Measurements from ENCODE around the gene SLC43A1.
"Not testable (repeated sequence)": the region's sequence is repeated elsewhere in the genome, so short reads cannot be mapped to it uniquely, and the experiment has no call there.

Gene SLC43A1

DNA sequence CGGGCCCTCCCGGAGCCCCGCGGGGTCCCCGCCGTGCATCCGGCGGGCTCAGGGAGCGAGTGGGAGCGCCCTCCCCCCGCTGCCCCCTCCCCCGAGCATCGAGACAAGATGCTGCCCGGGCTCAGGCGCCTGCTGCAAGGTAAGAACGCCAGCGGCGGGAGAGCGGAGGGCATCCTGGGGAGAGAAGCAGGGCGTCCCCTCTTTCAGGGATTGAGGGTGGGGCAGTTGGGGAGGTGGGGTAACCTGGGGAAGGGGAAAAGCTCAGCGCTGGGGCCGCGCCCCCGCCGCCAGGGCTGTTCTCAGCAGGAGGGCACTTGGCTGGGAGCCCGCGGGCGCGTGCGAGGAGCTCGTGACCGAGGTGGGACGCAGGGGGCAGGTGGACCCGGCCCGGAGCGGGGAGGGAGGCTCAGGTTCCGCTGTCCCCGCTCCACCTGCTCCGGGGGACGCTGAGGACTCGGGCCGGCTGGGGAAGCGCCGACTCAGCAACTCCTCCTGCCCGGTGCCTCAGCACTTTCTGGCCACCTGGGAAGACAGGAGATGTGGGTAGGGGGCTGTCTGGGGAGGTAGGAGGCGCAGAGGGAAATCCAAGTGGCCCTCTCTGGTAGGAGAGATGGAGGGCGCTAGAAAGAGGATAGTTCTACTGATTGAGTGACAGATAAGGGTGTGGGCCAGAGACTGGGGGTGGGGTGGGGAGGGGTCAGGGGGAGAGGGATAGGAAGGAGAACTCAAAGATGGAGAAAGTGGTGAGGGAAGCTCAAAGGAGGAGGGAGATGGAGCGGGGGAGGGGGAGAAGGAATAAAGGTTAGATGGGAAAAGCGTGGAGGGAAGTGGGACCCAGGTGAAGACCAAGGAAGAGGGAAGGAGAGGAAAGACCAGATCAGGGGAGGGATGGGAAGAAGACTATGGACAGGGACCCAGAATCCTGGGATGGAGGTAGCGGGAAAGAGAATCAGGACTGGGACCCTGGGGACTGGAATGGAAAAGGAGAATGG lies 54.4 kb downstream of the SLC43A1 start:
- DNase-seq (ENCODE audit: low read depth in 2 of 2): no peak

DNA sequence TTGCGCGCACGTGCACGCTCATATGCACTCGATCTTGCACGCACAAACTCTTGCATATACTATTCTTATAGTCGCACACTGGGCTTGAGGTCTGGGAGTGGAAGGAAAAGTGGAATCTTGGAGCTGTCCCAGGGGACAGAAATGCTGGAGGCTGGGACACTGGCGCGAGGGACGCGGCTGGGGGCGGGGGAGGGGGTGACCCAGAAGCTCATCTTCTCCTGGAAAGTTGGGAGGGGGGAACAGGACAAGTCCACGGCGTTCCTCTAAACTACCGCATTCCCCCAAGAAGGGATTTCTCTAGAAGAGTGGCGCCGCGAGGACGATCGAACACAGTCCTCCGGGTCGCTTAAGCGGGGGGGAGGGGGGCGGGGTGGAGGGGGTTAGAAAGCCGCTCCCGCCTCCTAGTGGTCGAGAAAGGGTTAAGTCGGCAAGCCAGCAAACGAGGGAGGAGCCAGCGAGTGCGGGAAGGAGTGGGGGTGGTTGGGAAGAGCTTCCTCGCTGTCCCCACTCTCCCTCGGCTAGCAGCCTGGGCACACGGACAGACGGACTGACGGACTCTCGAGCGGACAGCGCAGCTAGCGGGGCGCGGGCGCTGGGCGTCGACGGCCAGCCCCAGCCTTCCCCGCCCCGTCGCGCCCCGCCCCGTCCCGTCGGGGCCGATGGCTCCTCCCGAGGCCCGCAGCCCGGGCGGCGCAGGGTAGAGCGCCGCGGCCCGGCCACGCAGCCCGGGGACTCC lies 55.3 kb downstream of the SLC43A1 start, which contains the start of gene RTN4RL2:
Gene RTN4RL2 (plus strand): TSS at position 507 of the 736 bp plus-strand sequence. CDS start 338 bp downstream, outside the sequence.
- no peak for DNase-seq (ENCODE audit: low read depth in 2 of 2)

DNA sequence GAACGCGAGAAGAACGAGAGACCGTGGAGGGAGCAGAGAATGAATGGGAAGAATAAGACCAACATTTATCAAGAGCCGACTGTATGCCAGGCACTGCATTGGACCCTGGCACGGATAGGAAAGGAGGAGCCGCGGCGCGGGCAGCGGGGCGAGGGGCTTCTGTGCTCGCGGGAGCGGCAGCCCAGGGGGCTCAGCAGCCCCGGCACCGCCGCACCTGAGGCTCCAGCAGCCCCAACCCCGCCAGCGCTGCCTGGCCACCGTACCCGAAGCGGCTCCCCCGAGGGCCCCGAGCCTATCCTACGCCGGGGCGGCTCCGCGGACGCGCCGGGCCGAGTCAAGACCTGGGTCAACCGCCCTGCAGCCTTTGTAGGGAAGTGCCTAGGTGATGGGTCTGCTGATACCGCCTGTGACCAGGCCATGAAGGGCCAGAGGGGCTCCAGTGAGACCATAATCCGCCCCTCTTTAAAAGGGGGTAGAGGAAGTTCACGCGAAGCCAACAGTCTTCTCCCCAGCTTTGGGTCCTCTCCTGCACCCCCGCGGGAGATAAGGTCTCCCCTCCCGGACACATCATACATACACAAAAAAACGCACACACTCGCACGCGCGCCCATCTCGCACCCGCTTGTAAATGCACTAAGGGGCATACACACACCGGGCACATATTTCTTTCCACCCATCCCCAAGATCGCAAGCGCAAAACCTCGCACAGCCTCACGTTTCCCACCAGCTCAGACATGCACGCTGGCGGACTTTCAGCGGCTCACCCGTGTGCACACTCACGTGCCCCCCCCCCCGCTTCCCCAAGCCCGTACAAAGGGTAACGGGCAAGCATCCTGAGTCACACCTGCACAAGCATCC lies 56.1 kb downstream of the SLC43A1 start:
- DNase-seq (ENCODE audit: low read depth in 2 of 2): no peak

DNA sequence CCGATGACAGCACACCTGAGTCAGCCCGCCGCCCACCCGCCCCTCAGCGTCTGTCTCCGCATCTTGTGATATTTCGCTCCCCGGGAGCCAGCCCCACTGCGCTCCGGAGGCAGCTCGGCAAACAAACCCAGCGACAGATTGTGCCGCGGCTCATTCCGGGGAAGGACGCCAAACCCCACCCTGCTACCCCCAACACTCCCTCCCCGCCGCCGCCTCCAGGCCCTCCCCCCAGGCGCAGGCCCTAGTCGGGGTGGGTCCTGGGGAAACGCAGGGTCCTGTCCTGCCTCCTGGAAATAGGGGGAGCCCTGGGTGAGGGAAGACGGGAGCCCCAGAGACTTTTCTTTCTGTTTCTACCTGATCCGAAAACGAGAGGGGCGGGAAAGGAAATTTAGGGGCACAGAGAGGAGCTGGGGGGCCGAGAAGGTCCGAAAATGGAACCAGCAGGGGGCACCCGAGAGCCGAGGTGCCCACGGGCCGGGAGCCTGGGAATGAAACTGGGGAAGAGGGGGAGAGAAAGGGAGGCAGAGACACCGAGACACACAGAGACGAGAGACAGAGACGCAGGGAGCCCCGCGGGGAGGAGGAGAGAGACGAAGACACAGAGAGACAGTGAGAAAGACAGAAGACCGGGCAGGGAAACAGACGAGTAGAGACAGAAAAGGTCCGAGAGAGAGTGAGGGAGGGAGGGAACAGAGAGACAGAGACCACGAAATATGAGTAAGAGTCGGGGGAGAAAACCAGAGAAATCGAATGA lies 56.9 kb downstream of the SLC43A1 start:
- no peak for DNase-seq (ENCODE audit: low read depth in 2 of 2)

DNA sequence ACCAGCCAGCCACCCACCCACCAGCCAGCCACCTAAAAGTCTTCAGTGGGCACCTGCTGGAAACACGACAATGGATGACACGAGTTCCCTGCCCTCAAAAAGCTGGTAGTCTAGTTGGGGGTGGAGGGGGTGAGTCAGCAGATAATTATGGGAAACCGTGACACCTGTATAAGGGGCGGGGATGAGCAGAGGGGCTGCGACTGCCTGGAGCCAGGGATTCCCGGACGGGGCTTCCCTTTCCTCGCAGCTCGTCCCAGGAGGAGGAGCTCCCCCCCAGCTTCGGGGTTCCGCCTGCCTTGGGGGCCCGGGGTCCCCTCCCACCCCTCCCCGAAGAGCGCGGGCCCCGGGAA lies 57.5 kb downstream of the SLC43A1 start:
- DNase-seq (ENCODE audit: low read depth in 2 of 2): no peak

DNA sequence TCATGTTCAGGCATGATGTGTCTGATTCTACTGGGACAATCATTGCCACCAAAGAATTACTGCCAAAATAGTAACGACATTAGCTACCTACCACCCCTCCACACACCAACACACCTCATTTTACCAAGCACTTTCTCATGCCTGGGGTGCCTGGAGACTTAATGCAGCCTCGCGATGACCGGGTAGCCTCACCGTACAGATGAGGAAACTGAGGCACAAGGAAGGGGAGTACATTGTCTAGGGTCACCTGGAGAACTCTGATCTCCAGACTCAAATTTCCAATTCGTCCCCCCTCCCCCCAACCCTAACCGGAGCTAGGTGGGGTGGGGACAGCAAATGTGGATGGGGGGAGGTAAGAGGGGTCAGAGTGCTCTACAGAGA lies 57.9 kb downstream of the SLC43A1 start:
- DNase-seq (ENCODE audit: low read depth in 2 of 2): no peak

DNA sequence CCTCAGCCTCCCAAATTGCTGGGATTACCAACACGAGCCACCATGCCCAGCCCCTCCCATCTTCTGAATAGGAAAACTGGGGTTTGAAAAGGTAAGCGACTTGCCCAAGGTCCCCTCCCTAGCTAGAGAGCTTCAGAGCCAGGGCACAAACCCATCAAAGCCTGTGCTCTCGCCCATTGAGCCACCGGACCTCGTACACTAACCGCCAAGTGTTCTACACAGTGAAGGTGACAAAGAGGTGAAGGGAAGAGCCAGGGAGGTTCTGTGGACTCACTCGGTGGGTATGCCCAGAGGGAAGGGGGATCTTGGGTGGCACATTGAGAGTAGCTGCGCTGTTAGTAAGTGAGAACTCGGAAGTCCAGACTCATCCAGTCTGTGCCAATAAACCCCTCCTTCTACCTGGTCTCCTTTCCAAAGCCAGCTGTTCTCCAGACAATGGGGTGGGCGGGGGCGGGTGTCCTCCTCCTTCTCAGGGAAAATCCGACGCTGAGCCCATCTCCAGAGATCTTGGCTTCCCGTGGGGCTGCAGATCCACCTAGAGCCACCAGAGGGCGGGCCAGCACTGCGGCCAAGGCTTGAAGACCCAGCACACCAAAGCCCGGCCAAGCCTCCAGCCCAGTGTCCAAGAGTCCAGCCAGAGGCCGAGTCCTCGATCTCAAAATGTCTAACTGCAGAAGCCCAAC lies 58.4 kb downstream of the SLC43A1 start:
- DNase-seq (ENCODE audit: low read depth in 2 of 2): peak; percentile 67 to 68

DNA sequence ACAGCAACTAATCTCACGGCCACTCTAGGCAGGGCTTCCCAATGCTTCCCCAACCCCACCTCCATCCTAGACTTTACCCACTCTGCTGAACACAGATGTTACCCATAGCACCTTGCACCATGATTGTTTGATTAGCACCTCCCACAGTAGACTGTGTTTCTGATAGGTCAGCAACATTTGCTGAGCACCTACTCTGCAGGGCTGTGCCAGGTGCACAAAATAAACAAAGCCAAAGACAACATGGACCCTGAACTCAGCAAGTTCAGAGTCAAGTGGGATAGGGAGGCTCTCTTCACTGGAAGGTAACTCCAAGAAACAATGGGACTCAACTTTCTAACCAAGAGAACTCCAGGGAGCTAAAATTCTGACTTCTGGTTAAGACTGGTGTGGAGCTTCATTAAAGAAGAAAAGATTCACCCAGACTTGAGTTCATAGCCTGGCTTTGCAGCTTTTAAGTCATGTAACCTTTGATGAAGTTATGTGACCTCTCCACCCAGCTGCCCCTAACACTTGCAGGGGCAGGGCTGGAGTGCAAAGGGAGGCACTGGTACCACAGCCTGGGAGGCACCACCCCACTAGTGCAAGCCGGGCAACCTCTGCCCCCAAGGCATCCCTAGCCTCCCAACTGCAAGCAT lies 61.8 kb downstream of the SLC43A1 start:
- no peak for DNase-seq (ENCODE audit: low read depth in 2 of 2)

DNA sequence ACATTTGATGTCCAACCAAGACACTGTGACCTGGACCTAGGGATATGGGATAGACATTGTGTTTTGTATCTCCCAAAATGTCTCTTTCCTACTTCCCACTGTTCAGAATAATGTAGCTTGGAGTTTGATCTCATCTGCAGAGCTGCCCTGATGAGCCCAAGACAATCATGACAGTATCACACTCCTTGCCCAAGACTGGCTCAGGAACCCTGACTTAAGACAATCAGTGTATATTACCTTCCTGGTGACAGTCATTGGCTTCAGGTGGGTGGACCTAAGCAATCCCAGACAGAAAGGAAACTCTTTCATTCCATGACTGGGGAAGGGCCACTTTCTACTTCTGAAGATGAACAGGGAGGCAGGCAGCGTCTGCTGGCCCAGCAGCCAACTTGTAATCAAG lies 69.4 kb downstream of the SLC43A1 start:
- DNase-seq (ENCODE audit: low read depth in 2 of 2): no peak

DNA sequence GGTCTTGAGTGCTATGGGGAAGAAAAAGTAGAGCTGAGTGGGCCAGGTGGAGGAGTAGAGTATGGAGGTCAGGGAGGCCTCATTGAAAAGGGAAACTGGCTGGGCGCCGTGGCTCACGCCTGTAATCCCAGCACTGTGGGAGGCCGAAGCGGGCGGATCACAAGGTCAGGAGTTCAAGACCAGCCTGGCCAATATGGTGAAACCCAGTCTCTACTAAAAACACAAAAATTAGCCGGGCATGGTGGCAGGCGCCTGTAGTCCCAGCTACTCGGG lies 70.4 kb downstream of the SLC43A1 start:
- not testable (repeated sequence) for DNase-seq (ENCODE audit: low read depth in 2 of 2)

DNA sequence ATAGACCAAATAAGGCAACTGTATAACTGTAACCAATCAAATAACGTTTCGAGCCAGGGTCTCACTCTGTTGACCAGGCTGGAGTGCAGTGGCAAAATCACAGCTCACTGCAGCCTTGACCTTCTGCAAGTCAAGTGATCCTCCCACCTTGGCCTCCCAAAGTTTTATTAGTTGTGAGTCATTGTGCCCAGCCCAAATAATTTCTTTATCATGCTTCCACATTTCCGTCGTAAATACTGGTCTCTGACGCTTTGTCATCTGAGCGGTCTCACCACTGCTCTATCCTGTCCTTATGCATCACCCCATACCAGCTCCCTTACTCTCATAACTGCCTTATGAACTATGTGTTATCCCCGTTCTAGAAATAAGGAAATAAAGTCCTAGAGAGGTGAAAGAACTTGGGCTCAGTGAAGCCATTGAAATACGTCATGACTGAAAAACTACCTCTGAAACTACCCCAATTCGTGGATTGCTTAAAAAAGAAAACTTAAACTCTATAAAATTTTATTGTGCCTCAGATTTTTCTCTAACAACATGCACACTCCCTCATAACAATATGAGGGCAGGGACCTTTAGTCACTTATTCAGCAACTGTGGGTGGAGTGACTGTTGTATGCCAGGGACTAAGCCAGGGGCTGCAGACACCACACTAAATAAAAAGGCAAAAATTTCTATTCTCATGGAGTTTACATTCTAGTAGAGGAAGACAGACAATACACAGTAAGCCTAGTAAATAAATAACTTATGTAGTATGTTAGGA lies 71.0 kb downstream of the SLC43A1 start:
- no peak for DNase-seq (ENCODE audit: low read depth in 2 of 2)

DNA sequence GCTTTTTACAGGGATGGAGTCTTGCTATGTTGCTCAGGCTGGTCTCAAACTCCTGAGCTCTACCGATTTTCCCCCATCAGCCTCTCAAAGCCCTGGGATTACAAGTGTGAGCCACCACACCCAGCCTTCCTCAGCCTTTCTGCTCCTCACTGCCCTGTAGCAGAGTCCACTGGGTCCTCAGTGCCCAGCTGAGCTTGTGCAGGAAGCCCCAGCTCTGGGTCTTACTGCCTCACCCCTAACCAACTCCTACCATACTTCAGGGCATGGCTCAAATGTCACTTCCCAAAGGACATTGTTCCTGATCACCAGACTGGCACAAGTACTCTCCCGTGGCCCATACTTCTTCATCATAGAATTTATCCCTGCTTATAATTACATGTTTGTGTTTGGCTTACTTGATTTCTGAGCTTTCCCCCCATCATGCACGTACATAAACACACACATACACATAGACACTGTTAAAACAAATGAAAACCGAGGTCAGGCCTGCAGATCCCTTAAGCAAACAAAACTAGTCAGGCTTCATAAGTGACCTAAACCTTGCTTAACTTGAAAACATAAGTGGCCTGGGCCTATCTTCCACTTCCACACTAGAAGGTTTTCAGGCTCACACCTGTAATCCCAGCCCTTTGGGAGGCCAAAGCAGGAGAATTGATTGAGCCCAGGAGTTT lies 74.6 kb downstream of the SLC43A1 start:
- DNase-seq (ENCODE audit: low read depth in 2 of 2): no peak

DNA sequence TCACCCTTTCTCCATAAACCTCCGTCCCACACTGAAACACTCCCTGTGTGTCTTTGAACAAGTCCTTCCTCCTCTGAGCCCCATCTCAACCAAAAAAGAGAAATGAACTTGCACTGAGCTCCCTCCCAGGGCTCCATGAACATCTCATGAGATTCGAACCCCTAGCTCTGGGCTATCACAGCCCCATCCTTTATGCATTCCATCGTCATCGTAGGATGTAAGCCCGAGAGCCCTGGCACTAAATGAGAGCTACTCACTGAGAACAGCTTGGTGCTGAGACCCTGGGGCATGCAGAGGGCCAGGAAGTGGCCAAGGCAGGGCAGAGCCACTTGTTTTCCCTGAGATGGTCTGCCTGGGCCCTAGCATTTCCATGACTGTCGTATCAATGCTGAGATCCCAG lies 75.7 kb downstream of the SLC43A1 start:
- DNase-seq (ENCODE audit: low read depth in 2 of 2): no peak

DNA sequence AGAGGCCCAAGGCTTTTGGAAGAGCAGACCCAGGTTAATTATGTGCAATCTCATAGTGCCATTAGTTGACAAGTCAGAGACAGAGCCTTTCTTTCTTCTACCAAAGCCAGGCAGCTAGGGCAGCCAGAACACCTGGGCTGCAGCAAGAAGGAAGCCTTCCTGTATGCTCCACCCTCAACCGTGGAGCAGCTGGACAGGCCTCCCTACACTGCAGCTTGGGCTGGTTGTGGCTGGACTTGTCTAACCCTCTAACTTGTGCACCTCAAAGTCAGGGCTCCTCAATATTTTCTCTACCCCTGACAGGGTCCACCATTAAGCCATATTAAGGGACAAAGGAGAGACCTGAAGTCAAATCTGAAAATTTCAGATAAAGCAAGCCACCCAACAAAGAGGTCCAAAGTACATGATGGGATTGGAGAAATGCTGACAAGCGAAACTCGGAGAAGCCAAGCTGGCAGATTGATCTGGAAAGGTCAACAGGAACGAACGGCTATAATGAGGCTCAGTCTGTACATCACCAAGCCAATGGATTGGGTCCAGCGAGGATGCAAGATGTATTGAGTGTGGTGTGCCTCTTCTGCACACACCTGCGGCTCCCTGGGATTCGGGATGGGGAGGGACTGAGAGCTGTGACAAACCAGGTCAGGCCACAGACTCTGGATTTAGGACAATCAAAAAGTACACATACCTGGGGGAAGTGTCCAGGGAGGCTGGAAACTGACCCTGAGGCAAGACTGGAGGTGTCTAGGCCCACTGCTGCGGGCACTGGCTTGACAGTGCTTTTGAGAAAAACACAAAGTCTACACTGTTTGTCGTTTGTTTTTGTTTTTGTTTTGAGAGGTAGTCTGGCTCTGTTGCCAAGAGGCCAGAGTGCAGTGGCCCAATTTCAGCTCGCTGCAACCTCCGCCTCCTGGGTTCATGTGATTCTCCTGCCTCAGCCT lies 76.9 kb downstream of the SLC43A1 start:
- no peak for DNase-seq (ENCODE audit: low read depth in 2 of 2)

DNA sequence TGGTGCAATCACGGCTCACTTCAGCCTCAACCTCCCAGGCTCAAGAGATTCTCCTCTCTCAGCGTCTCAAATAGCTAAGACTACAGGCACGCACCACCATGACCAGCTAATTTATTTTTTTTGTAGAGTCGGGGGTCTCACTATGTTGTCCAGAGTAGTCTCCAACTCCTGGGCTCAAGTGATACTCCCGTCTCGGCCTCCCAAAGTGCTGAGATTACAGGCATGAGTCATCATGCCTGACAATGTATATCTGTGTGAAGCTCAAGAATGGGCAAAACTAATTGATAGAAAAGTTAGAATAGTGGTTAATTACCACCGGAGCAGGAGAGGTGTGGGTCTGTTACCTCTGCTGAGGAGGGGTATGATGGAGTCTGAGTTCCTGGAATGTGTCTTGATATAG lies 79.5 kb downstream of the SLC43A1 start:
- DNase-seq (ENCODE audit: low read depth in 2 of 2): no peak

DNA sequence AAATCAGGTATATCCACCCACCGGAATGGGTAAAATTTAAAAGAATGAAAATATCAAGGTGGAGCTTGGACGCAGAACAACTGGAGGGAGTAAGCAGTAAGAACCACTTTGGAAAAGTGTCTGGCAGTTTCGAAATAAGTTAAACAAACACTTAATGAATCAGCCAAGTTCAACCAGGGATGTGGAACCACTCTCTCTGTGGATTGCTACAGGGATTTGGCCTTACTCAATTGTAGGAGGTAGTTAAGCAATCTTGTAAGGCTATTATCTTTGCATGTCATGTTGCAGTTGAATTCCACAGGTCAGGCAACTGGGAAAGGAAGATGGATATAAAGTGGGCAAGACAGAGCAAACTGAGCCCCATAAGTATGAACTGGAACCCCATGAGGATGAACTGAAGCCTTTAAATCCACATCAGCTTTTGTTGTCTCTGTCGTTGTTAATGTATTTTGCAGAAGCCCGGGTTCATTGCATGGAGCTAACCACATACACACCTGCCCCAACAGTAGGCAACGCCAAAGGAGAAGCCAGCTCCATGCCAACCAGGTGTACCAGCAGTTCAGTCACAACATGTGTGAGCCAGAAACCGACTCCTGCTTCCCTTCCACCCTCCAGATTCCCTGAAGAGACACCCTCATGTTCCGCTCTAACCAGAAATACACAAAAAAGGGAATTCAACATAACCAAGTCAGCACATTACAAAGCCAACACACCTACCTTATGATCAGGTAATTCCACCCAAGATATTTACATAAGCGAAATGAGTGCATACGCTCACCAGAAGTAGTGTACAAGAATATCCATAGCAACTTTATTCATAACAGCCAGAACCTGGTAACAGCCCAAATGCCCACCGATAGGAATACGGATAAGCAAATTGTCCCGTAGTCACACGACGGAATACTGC lies 80.6 kb downstream of the SLC43A1 start:
- DNase-seq (ENCODE audit: low read depth in 2 of 2): no peak

Measured in activated CD4-positive, alpha-beta T cell treated with anti-CD3 and anti-CD28 coated beads for 24 hours (primary cell).